ENCODE measurements around the gene HOGA1.
"Not testable (repeated sequence)": the region's sequence is repeated elsewhere in the genome, so short reads cannot be mapped to it uniquely, and the experiment has no call there.

DNA sequence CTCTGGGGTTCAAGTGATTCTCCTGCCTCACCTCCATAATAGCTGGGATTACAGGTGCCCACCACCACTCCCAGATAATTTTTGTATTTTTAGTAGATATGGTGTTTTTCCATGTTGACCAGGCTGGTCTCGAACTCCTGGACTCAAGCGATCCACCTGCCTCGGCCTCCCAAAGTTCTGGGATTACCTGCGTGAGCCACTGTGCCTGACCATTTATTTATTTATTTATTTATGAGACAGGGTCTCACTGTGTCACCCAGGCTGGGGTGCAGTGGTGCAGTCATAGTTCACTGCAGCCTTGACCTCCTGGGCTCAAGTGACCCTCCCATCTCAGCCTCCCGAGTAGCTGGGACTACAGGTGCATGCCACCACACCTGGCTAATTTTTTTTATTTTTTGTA lies 29.9 kb upstream of the HOGA1 start:
- not testable (repeated sequence) for TF ChIP-seq POLR2A (IDR thresholded peaks at IDR 0.05); POLR2AphosphoS5 (IDR thresholded peaks at IDR 0.05; ENCODE audit: insufficient read depth in 1 of 2, low read depth in 1 of 2)
- TF ChIP-seq, protein P1, sequence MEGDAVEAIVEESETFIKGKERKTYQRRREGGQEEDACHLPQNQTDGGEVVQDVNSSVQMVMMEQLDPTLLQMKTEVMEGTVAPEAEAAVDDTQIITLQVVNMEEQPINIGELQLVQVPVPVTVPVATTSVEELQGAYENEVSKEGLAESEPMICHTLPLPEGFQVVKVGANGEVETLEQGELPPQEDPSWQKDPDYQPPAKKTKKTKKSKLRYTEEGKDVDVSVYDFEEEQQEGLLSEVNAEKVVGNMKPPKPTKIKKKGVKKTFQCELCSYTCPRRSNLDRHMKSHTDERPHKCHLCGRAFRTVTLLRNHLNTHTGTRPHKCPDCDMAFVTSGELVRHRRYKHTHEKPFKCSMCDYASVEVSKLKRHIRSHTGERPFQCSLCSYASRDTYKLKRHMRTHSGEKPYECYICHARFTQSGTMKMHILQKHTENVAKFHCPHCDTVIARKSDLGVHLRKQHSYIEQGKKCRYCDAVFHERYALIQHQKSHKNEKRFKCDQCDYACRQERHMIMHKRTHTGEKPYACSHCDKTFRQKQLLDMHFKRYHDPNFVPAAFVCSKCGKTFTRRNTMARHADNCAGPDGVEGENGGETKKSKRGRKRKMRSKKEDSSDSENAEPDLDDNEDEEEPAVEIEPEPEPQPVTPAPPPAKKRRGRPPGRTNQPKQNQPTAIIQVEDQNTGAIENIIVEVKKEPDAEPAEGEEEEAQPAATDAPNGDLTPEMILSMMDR (IDR thresholded peaks at IDR 0.05), result not testable (repeated sequence)
